Stomach (tissue), 9 donors: ENCODE measurements around the gene MAD2L1BP. TPM values are rescaled to one million over a fixed set of nuclear protein-coding genes. Genes with fewer than 3 reads are reported as not detected.
"Not testable (repeated sequence)": the region's sequence is repeated elsewhere in the genome, so short reads cannot be mapped to it uniquely, and the experiment has no call there.

Experiments used
- DNase-seq, 2 donors: peaks; one replicate each; pipeline versions ENCODE4 v3.0.0 to v3.0.0-alpha.2; 2013 to 2019
- H3K27ac ChIP-seq, 5 donors: fragments of 200-600 bp in 4 of 5; sonication (generic) in 4 of 5; one replicate each; pipeline ENCODE4 v1.5.1; 2013 to 2019; ENCODE audit warnings: mild to moderate bottlenecking in 1 of 5, moderate library complexity in 1 of 5
- H3K27me3 ChIP-seq, 3 donors: fragments of 200-600 bp; sonication (generic); one replicate each; pipeline ENCODE4 v1.5.1; 2017 to 2019; ENCODE audit warnings: mixed run types in 1 of 3
- H3K36me3 ChIP-seq, 4 donors: fragments of 200-600 bp; sonication (generic); 1 replicate in 3 of 4; 2 replicates in 1 of 4; pipeline ENCODE4 v1.5.1; 2016 to 2019
- H3K4me1 ChIP-seq, 4 donors: fragments of 200-600 bp; sonication (generic); one replicate each; pipeline ENCODE4 v1.5.1; 2016 to 2019
- H3K4me3 ChIP-seq, 4 donors: fragments of 200-600 bp; sonication (generic) in 3 of 4; one replicate each; pipeline ENCODE4 v1.5.1; 2016 to 2019; ENCODE audit warnings: mild to moderate bottlenecking in 1 of 4
- H3K9me3 ChIP-seq, 4 donors: fragments of 200-600 bp; sonication (generic); one replicate each; pipeline ENCODE4 v1.5.1; 2016 to 2019
- CTCF ChIP-seq, 7 experiments: fragments of 450-650 bp in 4 of 7; fragments of 200-600 bp in 3 of 7; sonication (generic) in 3 of 7; IDR thresholded peaks; one replicate each; pipeline ENCODE4 v1.5.1; 2016 to 2019; ENCODE audit warnings: antibody characterized with exemption in 7 of 7, control low read depth in 2 of 7, mild to moderate bottlenecking in 1 of 7
- EP300 ChIP-seq: sonication (generic); formaldehyde crosslinking; IDR thresholded peaks from one replicate; pipeline ENCODE4 v1.6.1; 2017; ENCODE audit warnings: antibody characterized with exemption
- POLR2A ChIP-seq, 4 donors: fragments of 450-650 bp; IDR thresholded peaks; one replicate each; pipeline ENCODE4 v1.6.1; 2016; ENCODE audit warnings: antibody characterized with exemption in 4 of 4, control low read depth in 2 of 4, mild to moderate bottlenecking in 1 of 4, moderate library complexity in 1 of 4
- POLR2AphosphoS5 ChIP-seq, 3 donors: sonication (generic); formaldehyde crosslinking; IDR thresholded peaks; one replicate each; pipeline ENCODE4 v1.6.1; 2016; ENCODE audit warnings: antibody characterized with exemption in 3 of 3
- WGBS, 5 donors: extraction: QIAGEN DNeasy Blood & Tissue Kit in 3 of 5; methylation state at CpG; one replicate each; pipeline versions ENCODE4 v1.1.5 to v1.1.7; 2013 to 2018; 5-methylcytosine and 5-hydroxymethylcytosine counted together
- intact Hi-C: fragments of 100-400 bp; cut with DNase I; formaldehyde crosslinking; loops from one replicate; pipeline ENCODE4 v1.15.1; 2023; ENCODE audit warnings: low total_unique reads
- polyA plus RNA-seq, 3 donors: library from polyadenylated mRNA; stranded (reverse); fragments of 200-250 nt; gene quantifications; one replicate each; pipeline ENCODE4 v1.2.3, GENCODE V29; 2013
- total RNA-seq, 5 donors: library from RNA; depleted of rRNA; stranded (reverse); fragments of >200 nt; gene quantifications; one replicate each; pipeline versions ENCODE4 v1.1.0 to v1.2.3, GENCODE V29; 2014 to 2016
- donor health status: healthy with polysubstance abuse.
- donor health status: Bipolar disorder and iron deficiency.
- donor health status: healthy.

Gene MAD2L1BP
- total and polyA plus RNA-seq, 8 donors = 7.8 to 282 (median 22.6) TPM

- 0 to 2% (median 1%) methylated on average over 15 to 25 of the region's 25 CpGs for WGBS, 5 donors
- TF ChIP-seq EP300 = no peak
- TF ChIP-seq CTCF (IDR thresholded peaks at IDR 0.05) = no peak
- no peak for TF ChIP-seq POLR2AphosphoS5 (IDR thresholded peaks at IDR 0.05)
- no peak for TF ChIP-seq POLR2A (IDR thresholded peaks at IDR 0.05)
- Histone ChIP-seq H3K4me1 (peaks cover 22 to 45% (median 33%) of the 10 kb centered on the region in 4 donors), H3K27me3 (no peaks in the 10 kb centered on the region), H3K36me3 (peaks cover 24 to 32% (median 28%) of the 10 kb centered on the region in 4 donors), H3K9me3 (no peaks in the 10 kb centered on the region), H3K27ac (peak overlapping the region; percentile 93 to 99 (median 98)), H3K4me3 (peak overlapping the region; percentile 60 to 96 (median 83))
- DNase-seq = peak; percentile 51 to 84
- intact Hi-C loops = no loop called here
Observed at GRCh38 chr6:43628393-43629103, 7.1 kb upstream of the MAD2L1BP start.

GRCh38 chr6:43629104-43629504, 6.5 kb upstream of the MAD2L1BP start, which contains the start of gene GTPBP2:
Gene GTPBP2, minus strand, starts transcription at chr6:43629264. Its CDS starts 102 bp downstream, at chr6:43629162.
- TF ChIP-seq POLR2A (IDR thresholded peaks at IDR 0.05) (no peak), CTCF (IDR thresholded peaks at IDR 0.05) (no peak), EP300 (no peak), POLR2AphosphoS5 (IDR thresholded peaks at IDR 0.05) (peak; percentile 85 to 93 (median 87))
- 0 to 2% (median 0%) methylated on average over 13 to 46 of the region's 46 CpGs for WGBS, 5 donors
- intact Hi-C loops = no loop called here

GRCh38 chr6:43629505-43630300, 5.9 kb upstream of the MAD2L1BP start:
- intact Hi-C loops = no loop called here
- Histone ChIP-seq H3K27ac (peak overlapping the region; percentile 96 to 99 (median 98)), H3K36me3 (peaks cover 13 to 20% (median 16%) of the 10 kb centered on the region in 4 donors), H3K27me3 (no peaks in the 10 kb centered on the region), H3K9me3 (no peaks in the 10 kb centered on the region), H3K4me3 (peak overlapping the region; percentile 60 to 96 (median 83)), H3K4me1 (peaks cover 22 to 44% (median 34%) of the 10 kb centered on the region in 4 donors)
- WGBS, 5 donors = 0 to 2% (median 0%) methylated on average over 31 to 41 of the region's 41 CpGs
- peak in 1 of 4 donors; percentile 49 for TF ChIP-seq POLR2A (IDR thresholded peaks at IDR 0.05)
- no peak for TF ChIP-seq EP300
- peak; percentile 92 to 96 (median 94) for TF ChIP-seq POLR2AphosphoS5 (IDR thresholded peaks at IDR 0.05)
- DNase-seq = peak; percentile 97 to 99

More at GRCh38 chr6:43629104-43629504, 6.5 kb upstream of the MAD2L1BP start, which contains the start of gene GTPBP2:
- Histone ChIP-seq H3K4me3 (peak within 1 kb of the TSS; percentile 60 to 96 (median 83)), H3K4me1 (peaks cover 22 to 45% (median 33%) of the 10 kb centered on the region in 4 donors), H3K27ac (peak within 1 kb of the TSS; percentile 96 to 99 (median 98)), H3K27me3 (no peaks in the 10 kb centered on the region), H3K9me3 (no peaks in the 10 kb centered on the region), H3K36me3 (peaks cover 19 to 26% (median 22%) of the 10 kb centered on the region in 4 donors)
- DNase-seq = peak; percentile 99 to 100

- intact Hi-C loops = no loop called here
- no peaks in the 10 kb centered on the region for H3K9me3 ChIP-seq
- H3K27ac ChIP-seq = peak overlapping the region in 3 of 5 donors; percentile 96 to 99 (median 98)
- 74 to 100% (median 82%) methylated on average over 1 of the region's 1 CpG for WGBS, 5 donors
- no peaks in the 10 kb centered on the region for H3K27me3 ChIP-seq
- H3K4me1 ChIP-seq = peaks cover 22 to 46% (median 37%) of the 10 kb centered on the region in 4 donors
- no peak for DNase-seq
- H3K36me3 ChIP-seq = peaks cover 1 to 6% (median 3%) of the 10 kb centered on the region in 4 donors
- no peak overlapping the region for H3K4me3 ChIP-seq
- TF ChIP-seq EP300 (no peak), POLR2AphosphoS5 (IDR thresholded peaks at IDR 0.05) (no peak), POLR2A (IDR thresholded peaks at IDR 0.05) (no peak), CTCF (IDR thresholded peaks at IDR 0.05) (no peak)
Observed at GRCh38 chr6:43630980-43631619, 4.5 kb upstream of the MAD2L1BP start.

- H3K27me3 ChIP-seq, H3K27ac ChIP-seq, H3K9me3 ChIP-seq, H3K4me3 ChIP-seq, DNase-seq, intact Hi-C loops, H3K36me3 ChIP-seq: not testable (repeated sequence)
- H3K4me1 ChIP-seq = peaks cover 26 to 45% (median 39%) of the 10 kb centered on the region in 4 donors
- 85 to 92% (median 90%) methylated on average over 7 of the region's 7 CpGs for WGBS, 5 donors
Observed at GRCh38 chr6:43633002-43633401, 2.6 kb upstream of the MAD2L1BP start.
